OCI-LY7 (cell line): ENCODE measurements around the gene TMEM89. TPM values are rescaled to one million over a fixed set of nuclear protein-coding genes. Genes with fewer than 3 reads are reported as not detected.

Source experiments
- BruUV-seq: library from RNA; stranded (reverse); fragments of 400-500 nt; replicated peaks from 2 replicates; lab custom pipeline; 2021; lab: Mats Ljungman, UMichigan
- CTCF ChIA-PET: fragments of 300-600 bp; sonication (Branson Sonifier 250); formaldehyde crosslinking; loops from one replicate; lab custom pipeline; 2022; ENCODE audit warnings: antibody characterized with exemption; ENCODE audit not compliant: unreplicated experiment; lab: Charles Lee
- POLR2A ChIA-PET: fragments of 300-600 bp; sonication (Branson Sonifier 250); formaldehyde crosslinking; loops from one replicate; lab custom pipeline; 2022; ENCODE audit warnings: antibody characterized with exemption; lab: Charles Lee
- DNase-seq: peaks from one replicate; pipeline ENCODE4 v3.0.0-alpha.2; 2015; ENCODE audit warnings: low spot score
- H2AFZ ChIP-seq: fragments of 200-600 bp; sonication (generic), shearing (Covaris generic); 2 replicates; pipeline ENCODE4 v1.6.1; 2014; ENCODE audit warnings: mild to moderate bottlenecking, antibody characterized with exemption, low read length, moderate library complexity
- H3K27ac ChIP-seq: fragments of 200-600 bp; sonication (generic); 2 replicates; pipeline ENCODE4 v1.5.1; 2014; ENCODE audit warnings: mixed run types, low read depth, mild to moderate bottlenecking, moderate library complexity, low read length, inconsistent platforms; ENCODE audit not compliant: poor library complexity, severe bottlenecking
- H3K36me3 ChIP-seq: fragments of 200-600 bp; sonication (generic); 2 replicates; pipeline ENCODE4 v1.6.1; 2014; ENCODE audit warnings: mild to moderate bottlenecking, antibody characterized with exemption, low read length, moderate library complexity, mixed read lengths; ENCODE audit not compliant: insufficient read depth
- H3K4me1 ChIP-seq: fragments of 200-600 bp; sonication (generic); 2 replicates; pipeline ENCODE4 v1.5.1; 2014; ENCODE audit warnings: mild to moderate bottlenecking, low read length; ENCODE audit not compliant: insufficient read depth, poor library complexity, severe bottlenecking
- H3K4me2 ChIP-seq: fragments of 200-600 bp; sonication (generic); 2 replicates; pipeline ENCODE4 v1.6.1; 2014; ENCODE audit warnings: mild to moderate bottlenecking, low read length
- H3K4me3 ChIP-seq: fragments of 200-600 bp; sonication (generic); 2 replicates; pipeline ENCODE4 v1.5.1; 2014; ENCODE audit warnings: mild to moderate bottlenecking, low read depth, low read length; ENCODE audit not compliant: poor library complexity, severe bottlenecking
- H3K79me2 ChIP-seq: fragments of 200-600 bp; sonication (generic); 2 replicates; pipeline ENCODE4 v1.6.1; 2016; ENCODE audit warnings: low read depth, mild to moderate bottlenecking, low read length, moderate library complexity, mixed read lengths; ENCODE audit not compliant: insufficient read depth
- H3K9me2 ChIP-seq: fragments of 200-600 bp; sonication (generic); 2 replicates; pipeline ENCODE4 v1.6.1; 2016; ENCODE audit warnings: mild to moderate bottlenecking, low read length, mixed read lengths; ENCODE audit not compliant: insufficient read depth
- H3K9me3 ChIP-seq: fragments of 200-600 bp; sonication (generic); 2 replicates; pipeline ENCODE4 v1.6.1; 2014; ENCODE audit warnings: mild to moderate bottlenecking, mixed run types, low read length, mixed read lengths
- H4K20me1 ChIP-seq: fragments of 200-600 bp; sonication (generic); 2 replicates; pipeline ENCODE4 v1.6.1; 2014; ENCODE audit warnings: mild to moderate bottlenecking, antibody characterized with exemption, low read length, moderate library complexity, mixed read lengths; ENCODE audit not compliant: insufficient read depth
- EZH2phosphoT487 ChIP-seq: fragments of 200-600 bp; sonication (generic); IDR thresholded peaks from 2 replicates; pipeline ENCODE4 v1.6.1; 2018; ENCODE audit warnings: low read depth, borderline replicate concordance, mild to moderate bottlenecking, mixed run types, antibody characterized with exemption, low read length, moderate library complexity, mixed read lengths
- intact Hi-C: fragments of 100-400 bp; cut with micrococcal nuclease; formaldehyde crosslinking; loops from one replicate; pipeline ENCODE4 v1.10.0; 2022; ENCODE audit not compliant: unreplicated experiment
- total RNA-seq, 2 experiments: library from RNA; depleted of rRNA in 1 of 2; stranded (reverse); fragments of >200 nt in 1 of 2; shearing (Covaris generic) in 1 of 2; gene quantifications; 2 replicates each; pipeline ENCODE4 v1.2.3, GENCODE V29; 2014 to 2022
- TF ChIP-seq, protein P1 (sequence below): fragments of 200-600 bp; sonication (generic); conservative IDR thresholded peaks from 2 replicates; pipeline ENCODE4 v1.5.1; 2014; ENCODE audit warnings: mild to moderate bottlenecking, antibody characterized with exemption, low read length, moderate library complexity, mixed read lengths

TMEM89 gene
- total RNA-seq, 2 experiments from 2014 or later, result 1.6 TPM; not detected in 1

DNA sequence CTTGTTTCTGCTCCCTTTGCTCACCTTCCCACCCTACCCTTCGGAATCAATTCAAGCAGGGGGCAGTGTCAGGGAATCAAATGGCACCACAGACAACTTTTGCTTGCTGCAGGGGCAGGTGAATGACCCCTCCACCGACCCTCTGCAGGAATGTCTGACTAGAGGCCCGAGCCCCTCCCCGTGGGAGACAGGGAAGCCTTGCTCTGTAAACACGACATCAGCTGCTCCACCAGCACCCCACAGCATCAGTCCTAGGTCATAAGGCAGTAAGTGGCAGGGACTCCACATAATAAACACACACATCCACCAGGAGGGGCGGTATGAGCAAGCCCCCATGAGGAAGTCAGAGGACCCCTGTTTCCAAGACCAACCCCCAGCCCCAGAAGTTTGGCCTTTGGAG lies 15.7 kb upstream of the TMEM89 start:
- intact Hi-C loops, result loop anchor here (10.0 kb wide), 2 partner anchors 193 to 233 kb away; partner anchors contain the start of genes ATRIP, CCDC51 and TMA7
- H3K27ac ChIP-seq, result no peak overlapping the region
- H3K79me2 ChIP-seq, result no peaks in the 10 kb centered on the region
- no peak overlapping the region for H3K4me2 ChIP-seq
- H4K20me1 ChIP-seq, result no peaks in the 10 kb centered on the region; the same call in 1 of the 2 replicates
- H3K9me3 ChIP-seq, result no peaks in the 10 kb centered on the region
- no TSS peak for BruUV-seq
- peak; percentile 21 for DNase-seq
- H3K4me1 ChIP-seq, result peaks cover 27% of the 10 kb centered on the region
- CTCF ChIA-PET, result no interaction called here
- no peaks in the 10 kb centered on the region for H3K9me2 ChIP-seq
- H3K36me3 ChIP-seq, result no peaks in the 10 kb centered on the region
- no peak overlapping the region for H2AFZ ChIP-seq
- H3K4me3 ChIP-seq, result no peak overlapping the region
- TF ChIP-seq EZH2phosphoT487, result no peak
- TF ChIP-seq, protein P1, sequence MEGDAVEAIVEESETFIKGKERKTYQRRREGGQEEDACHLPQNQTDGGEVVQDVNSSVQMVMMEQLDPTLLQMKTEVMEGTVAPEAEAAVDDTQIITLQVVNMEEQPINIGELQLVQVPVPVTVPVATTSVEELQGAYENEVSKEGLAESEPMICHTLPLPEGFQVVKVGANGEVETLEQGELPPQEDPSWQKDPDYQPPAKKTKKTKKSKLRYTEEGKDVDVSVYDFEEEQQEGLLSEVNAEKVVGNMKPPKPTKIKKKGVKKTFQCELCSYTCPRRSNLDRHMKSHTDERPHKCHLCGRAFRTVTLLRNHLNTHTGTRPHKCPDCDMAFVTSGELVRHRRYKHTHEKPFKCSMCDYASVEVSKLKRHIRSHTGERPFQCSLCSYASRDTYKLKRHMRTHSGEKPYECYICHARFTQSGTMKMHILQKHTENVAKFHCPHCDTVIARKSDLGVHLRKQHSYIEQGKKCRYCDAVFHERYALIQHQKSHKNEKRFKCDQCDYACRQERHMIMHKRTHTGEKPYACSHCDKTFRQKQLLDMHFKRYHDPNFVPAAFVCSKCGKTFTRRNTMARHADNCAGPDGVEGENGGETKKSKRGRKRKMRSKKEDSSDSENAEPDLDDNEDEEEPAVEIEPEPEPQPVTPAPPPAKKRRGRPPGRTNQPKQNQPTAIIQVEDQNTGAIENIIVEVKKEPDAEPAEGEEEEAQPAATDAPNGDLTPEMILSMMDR, result peak; percentile 51
- POLR2A ChIA-PET, result no interaction called here

DNA sequence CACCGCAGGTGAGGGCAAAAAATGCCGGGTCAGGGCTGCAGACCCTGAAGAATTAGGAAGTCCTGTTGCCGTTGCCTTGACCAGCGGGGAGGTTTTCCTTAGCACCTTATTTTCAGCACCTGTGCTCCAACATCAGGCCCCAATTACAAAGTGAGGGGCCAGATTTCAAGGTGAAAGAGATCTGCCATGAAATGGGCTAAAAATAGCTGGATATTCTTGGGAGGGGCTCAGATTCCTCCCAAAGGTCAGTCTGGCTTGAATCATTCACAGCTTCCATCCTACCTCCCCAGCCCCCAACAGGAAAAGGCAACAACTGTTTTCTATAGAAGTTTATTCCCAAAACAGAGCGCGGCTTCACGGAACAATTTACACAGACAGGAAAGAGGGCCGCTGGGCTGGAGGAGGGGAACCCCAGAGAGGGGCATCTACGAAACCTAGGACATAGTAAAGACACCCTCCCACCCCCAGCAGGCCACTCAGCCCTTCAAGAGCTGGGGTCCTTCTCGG lies 14.6 kb upstream of the TMEM89 start:
- POLR2A ChIA-PET, result interaction anchor here (0.5 to 0.9 kb wide), 5 partner anchors 11 to 285 kb away, joined by 3 to 4 read pairs (median 3); no protein-coding TSS in a partner anchor
- peak overlapping the region; percentile 83 for H2AFZ ChIP-seq

More for the DNA sequence above, 14.6 kb upstream of the TMEM89 start:
- intact Hi-C loops, result loop anchor here (10.0 kb wide), 2 partner anchors 191 to 231 kb away; partner anchors contain the start of genes ATRIP, CCDC51 and TMA7
- Histone ChIP-seq H3K79me2 (no peaks in the 10 kb centered on the region), H3K27ac (peak overlapping the region; percentile 52), H3K9me3 (no peaks in the 10 kb centered on the region), H3K4me2 (peak overlapping the region; percentile 80), H4K20me1 (no peaks in the 10 kb centered on the region; the same call in 1 of the 2 replicates), H3K36me3 (no peaks in the 10 kb centered on the region), H3K9me2 (no peaks in the 10 kb centered on the region), H3K4me3 (peak overlapping the region; percentile 87), H3K4me1 (peaks cover 27% of the 10 kb centered on the region)
- no peak for TF ChIP-seq EZH2phosphoT487
- TF ChIP-seq, protein P1, result no peak
- CTCF ChIA-PET, result interaction anchor here (0.5 to 2.0 kb wide), 7 partner anchors 21 to 196 kb away, joined by 3 to 10 read pairs (median 3); partner anchors contain the start of genes CCDC51, CELSR3, PFKFB4 and TMA7
- no TSS peak for BruUV-seq
- no peak for DNase-seq
